ENCODE results near the gene AKIP1. TPM values are rescaled to one million over a fixed set of nuclear protein-coding genes. Genes with fewer than 3 reads are reported as not detected.

AKIP1 gene
- total RNA-seq, 1 donor from 2014 or later = 40.7 TPM

GRCh38 chr11:8959546-8960166 is 48.7 kb downstream of the AKIP1 start:
- DNase-seq (ENCODE audit: low read depth) = peak; percentile 85

GRCh38 chr11:8961401-8961800 is 50.4 kb downstream of the AKIP1 start:
- DNase-seq (ENCODE audit: low read depth) = no peak

- no peak for DNase-seq (ENCODE audit: low read depth)
These were observed 51.9 kb downstream of the AKIP1 start for GRCh38 chr11:8962841-8963240.

GRCh38 chr11:8963569-8964323 is 52.8 kb downstream of the AKIP1 start:
- DNase-seq (ENCODE audit: low read depth) = peak; percentile 72

- peak; percentile 81 for DNase-seq (ENCODE audit: low read depth)
These were observed 53.6 kb downstream of the AKIP1 start, which contains the start of gene TMEM9B for GRCh38 chr11:8964324-8965320. Gene TMEM9B, minus strand, starts transcription at chr11:8964442. Its CDS starts 129 bp downstream, at chr11:8964313.

GRCh38 chr11:8967184-8967583 is 56.2 kb downstream of the AKIP1 start:
- DNase-seq (ENCODE audit: low read depth) = no peak

Other genes with a start within 250 kb of the AKIP1 start
- gene TRIM66, start 228.5 kb upstream of the AKIP1 start, total RNA-seq = 4.7 and 7.5 TPM in 2 replicates
- 305 and 645 TPM in 2 replicates for gene RPL27A, start 228.4 kb upstream of the AKIP1 start, total RNA-seq
- not detected in 2 replicates for gene C11orf16, start 21.8 kb downstream of the AKIP1 start, total RNA-seq
- not detected in 2 replicates for gene ASCL3, start 31.8 kb downstream of the AKIP1 start, total RNA-seq
- gene TMEM9B, start 53.3 kb downstream of the AKIP1 start, total RNA-seq = 38.7 and 52.4 TPM in 2 replicates
- gene NRIP3, start 92.8 kb downstream of the AKIP1 start, total RNA-seq = 2.7 and 16.8 TPM in 2 replicates
- 0.87 and 1.4 TPM in 2 replicates for gene SCUBE2, start 180.4 kb downstream of the AKIP1 start, total RNA-seq